ENCODE results near the gene SLC17A9. TPM values are rescaled to one million over a fixed set of nuclear protein-coding genes. Genes with fewer than 3 reads are reported as not detected.

SLC17A9 gene
- total RNA-seq, 1 donor from 2014 or later, result 3.9 TPM

DNA sequence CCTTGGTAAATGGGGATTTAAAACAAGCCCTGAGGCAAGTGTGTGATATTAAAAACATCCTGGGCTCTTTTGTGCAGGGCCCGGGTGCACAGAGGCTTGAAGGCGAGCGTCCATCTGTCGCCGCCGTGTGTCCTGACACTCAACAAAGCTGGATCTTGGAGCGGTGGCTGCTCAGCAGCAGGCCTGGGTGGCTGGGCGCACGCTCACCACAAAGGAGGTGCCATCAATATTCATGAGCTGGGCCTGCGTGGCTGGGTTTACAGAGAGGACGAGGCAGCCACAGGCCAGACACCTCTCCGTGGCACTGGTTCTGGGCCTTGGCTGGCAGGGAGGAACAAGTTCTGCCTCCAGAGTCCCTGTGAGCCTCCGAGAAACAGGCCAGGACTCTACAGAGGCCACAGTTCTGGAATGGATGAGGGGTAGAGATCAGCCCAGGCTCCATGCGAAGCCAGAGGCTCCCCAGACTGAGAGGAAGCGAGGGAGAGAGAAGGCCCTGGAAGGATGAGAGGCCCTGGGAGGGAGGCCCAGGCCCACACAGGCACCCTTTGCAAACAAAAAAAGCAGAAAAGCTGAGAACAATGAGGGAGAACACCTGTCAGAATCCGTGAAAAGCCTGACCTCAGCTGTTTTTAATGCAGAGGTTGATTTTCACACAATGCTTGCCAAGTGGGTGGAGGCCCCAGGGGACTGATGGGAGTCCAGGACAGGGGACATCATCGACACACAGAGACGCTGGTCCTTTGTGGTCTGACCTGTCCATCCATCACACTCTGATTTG is 32.3 kb downstream of the SLC17A9 start:
- Mint-ChIP-seq H3K4me3 (no peak overlapping the region), H3K27me3 (peaks cover 61% of the 10 kb centered on the region), H3K27ac (no peak overlapping the region), H3K4me1 (ENCODE audit: unreplicated experiment) (peaks cover 3% of the 10 kb centered on the region), H3K9me3 (no peaks in the 10 kb centered on the region), H3K36me3 (no peaks in the 10 kb centered on the region)
- no peak for DNase-seq (ENCODE audit: extremely low spot score, unreplicated experiment)
- TF ChIP-seq, protein P1, sequence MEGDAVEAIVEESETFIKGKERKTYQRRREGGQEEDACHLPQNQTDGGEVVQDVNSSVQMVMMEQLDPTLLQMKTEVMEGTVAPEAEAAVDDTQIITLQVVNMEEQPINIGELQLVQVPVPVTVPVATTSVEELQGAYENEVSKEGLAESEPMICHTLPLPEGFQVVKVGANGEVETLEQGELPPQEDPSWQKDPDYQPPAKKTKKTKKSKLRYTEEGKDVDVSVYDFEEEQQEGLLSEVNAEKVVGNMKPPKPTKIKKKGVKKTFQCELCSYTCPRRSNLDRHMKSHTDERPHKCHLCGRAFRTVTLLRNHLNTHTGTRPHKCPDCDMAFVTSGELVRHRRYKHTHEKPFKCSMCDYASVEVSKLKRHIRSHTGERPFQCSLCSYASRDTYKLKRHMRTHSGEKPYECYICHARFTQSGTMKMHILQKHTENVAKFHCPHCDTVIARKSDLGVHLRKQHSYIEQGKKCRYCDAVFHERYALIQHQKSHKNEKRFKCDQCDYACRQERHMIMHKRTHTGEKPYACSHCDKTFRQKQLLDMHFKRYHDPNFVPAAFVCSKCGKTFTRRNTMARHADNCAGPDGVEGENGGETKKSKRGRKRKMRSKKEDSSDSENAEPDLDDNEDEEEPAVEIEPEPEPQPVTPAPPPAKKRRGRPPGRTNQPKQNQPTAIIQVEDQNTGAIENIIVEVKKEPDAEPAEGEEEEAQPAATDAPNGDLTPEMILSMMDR (conservative IDR thresholded peaks at IDR 0.05), result no peak

- H3K27me3 Mint-ChIP-seq, result peaks cover 56% of the 10 kb centered on the region
- peaks cover 2% of the 10 kb centered on the region for H3K4me1 Mint-ChIP-seq (ENCODE audit: unreplicated experiment)
- TF ChIP-seq, protein P1 (conservative IDR thresholded peaks at IDR 0.05), result no peak
Observed at GRCh38 chr20:62985444-62985778, 32.9 kb downstream of the SLC17A9 start.

DNA sequence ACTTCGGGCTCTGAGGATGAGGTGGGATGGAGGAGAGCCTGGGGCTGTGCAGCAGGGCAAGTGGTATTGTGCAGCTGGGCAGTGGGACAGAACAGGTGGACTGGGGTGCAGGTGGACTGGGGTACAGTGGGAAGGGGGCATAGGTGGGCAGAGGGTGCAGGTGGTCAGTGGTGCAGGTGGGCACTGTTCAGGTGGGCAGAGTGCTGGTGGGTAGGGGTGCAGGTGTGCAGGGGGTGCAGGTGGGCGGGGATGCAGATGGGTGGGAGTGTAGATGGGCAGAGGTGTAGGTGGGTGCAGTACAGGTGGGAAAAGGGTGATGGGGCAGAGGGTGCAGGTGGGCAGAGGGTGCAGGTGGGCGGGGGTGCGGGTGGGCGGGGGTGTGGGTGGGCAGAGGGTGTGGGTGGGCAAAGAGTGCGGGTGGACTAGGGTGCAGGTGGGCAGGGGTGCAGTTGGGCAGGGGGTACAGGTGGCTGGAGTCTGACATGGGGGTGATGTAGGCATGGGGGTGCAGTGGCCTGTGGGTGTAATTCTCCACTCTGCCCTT is 33.8 kb downstream of the SLC17A9 start:
- no peak overlapping the region for H3K27ac Mint-ChIP-seq
- H3K9me3 Mint-ChIP-seq, result no peaks in the 10 kb centered on the region
- DNase-seq (ENCODE audit: extremely low spot score, unreplicated experiment), result no peak
- no peak overlapping the region for H3K4me3 Mint-ChIP-seq
- peaks cover 55% of the 10 kb centered on the region for H3K27me3 Mint-ChIP-seq
- no peaks in the 10 kb centered on the region for H3K36me3 Mint-ChIP-seq
- TF ChIP-seq, protein P1 (conservative IDR thresholded peaks at IDR 0.05), result no peak
- H3K4me1 Mint-ChIP-seq (ENCODE audit: unreplicated experiment), result no peaks in the 10 kb centered on the region

More at GRCh38 chr20:62985444-62985778, 32.9 kb downstream of the SLC17A9 start:
- H3K9me3 Mint-ChIP-seq, result no peaks in the 10 kb centered on the region
- H3K36me3 Mint-ChIP-seq, result no peaks in the 10 kb centered on the region
- no peak overlapping the region for H3K4me3 Mint-ChIP-seq
- no peak overlapping the region for H3K27ac Mint-ChIP-seq
- no peak for DNase-seq (ENCODE audit: extremely low spot score, unreplicated experiment)

GRCh38 chr20:62987114-62987513 is 34.6 kb downstream of the SLC17A9 start:
- no peak for DNase-seq (ENCODE audit: extremely low spot score, unreplicated experiment)
- no peak overlapping the region for H3K4me3 Mint-ChIP-seq
- H3K36me3 Mint-ChIP-seq, result no peaks in the 10 kb centered on the region
- no peaks in the 10 kb centered on the region for H3K9me3 Mint-ChIP-seq
- peaks cover 59% of the 10 kb centered on the region for H3K27me3 Mint-ChIP-seq
- TF ChIP-seq, protein P1 (conservative IDR thresholded peaks at IDR 0.05), result no peak
- no peaks in the 10 kb centered on the region for H3K4me1 Mint-ChIP-seq (ENCODE audit: unreplicated experiment)
- no peak overlapping the region for H3K27ac Mint-ChIP-seq

DNA sequence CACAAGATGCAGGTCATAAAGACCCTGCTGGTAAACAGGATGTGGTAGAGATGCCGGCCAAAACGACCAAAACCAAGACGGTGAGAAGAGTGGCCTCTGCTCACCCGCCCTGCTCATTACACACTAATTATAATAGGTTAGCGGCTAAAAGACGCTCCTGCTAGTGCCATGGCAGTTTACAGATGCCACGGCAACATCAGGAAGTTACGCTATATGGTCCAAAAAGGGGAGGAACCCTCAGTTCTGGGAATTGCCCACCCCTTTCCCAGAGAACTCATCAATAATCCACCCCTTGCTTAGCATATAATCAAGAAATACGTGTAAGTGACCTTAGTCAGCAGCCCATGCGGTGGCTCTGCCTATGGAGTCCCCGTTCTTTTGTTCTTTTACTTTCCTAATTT is 36.7 kb downstream of the SLC17A9 start:
- Mint-ChIP-seq H3K4me3 (no peak overlapping the region), H3K36me3 (no peaks in the 10 kb centered on the region), H3K27me3 (peaks cover 53% of the 10 kb centered on the region), H3K27ac (no peak overlapping the region), H3K9me3 (no peaks in the 10 kb centered on the region), H3K4me1 (ENCODE audit: unreplicated experiment) (no peaks in the 10 kb centered on the region)
- TF ChIP-seq, protein P1 (conservative IDR thresholded peaks at IDR 0.05), result no peak
- no peak for DNase-seq (ENCODE audit: extremely low spot score, unreplicated experiment)
